Immature natural killer cell (primary cell): Measurements from ENCODE around the gene SLC43A1. TPM values are rescaled to one million over a fixed set of nuclear protein-coding genes. Genes with fewer than 3 reads are reported as not detected.
"Not testable (repeated sequence)": the region's sequence is repeated elsewhere in the genome, so short reads cannot be mapped to it uniquely, and the experiment has no call there.

Source experiments
- DNase-seq, 3 donors: peaks; one replicate each; pipeline ENCODE4 v3.0.0; 2022; ENCODE audit warnings: mixed read lengths in 1 of 3
- H3K27ac Mint-ChIP-seq, 6 donors: one replicate each; pipeline ENCODE4 v1.8.0; 2020; ENCODE audit warnings: mixed read lengths in 6 of 6, mild to moderate bottlenecking in 5 of 6, inconsistent platforms in 4 of 6, moderate library complexity in 3 of 6
- H3K27me3 Mint-ChIP-seq, 3 donors: one replicate each; pipeline ENCODE4 v1.8.0; 2020 to 2021; ENCODE audit warnings: low read depth in 3 of 3, mild to moderate bottlenecking in 3 of 3, mixed read lengths in 3 of 3, moderate library complexity in 3 of 3, inconsistent platforms in 1 of 3
- H3K36me3 Mint-ChIP-seq, 3 donors: one replicate each; pipeline ENCODE4 v1.8.0; 2020; ENCODE audit warnings: mixed read lengths in 3 of 3, inconsistent platforms in 2 of 3, mild to moderate bottlenecking in 2 of 3
- H3K4me1 Mint-ChIP-seq, 2 donors: one replicate each; pipeline ENCODE4 v1.8.0; 2020; ENCODE audit warnings: inconsistent platforms in 2 of 2, mild to moderate bottlenecking in 2 of 2, mixed read lengths in 2 of 2, moderate library complexity in 1 of 2
- H3K4me3 Mint-ChIP-seq, 5 donors: one replicate each; pipeline ENCODE4 v1.8.0; 2020; ENCODE audit warnings: mild to moderate bottlenecking in 5 of 5, mixed read lengths in 5 of 5, inconsistent platforms in 3 of 5, moderate library complexity in 3 of 5
- H3K9me3 Mint-ChIP-seq, 6 donors: one replicate each; pipeline ENCODE4 v1.8.0; 2020; ENCODE audit warnings: mild to moderate bottlenecking in 6 of 6, mixed read lengths in 6 of 6, inconsistent platforms in 4 of 6, moderate library complexity in 3 of 6
- polyA plus RNA-seq, 3 donors: library from polyadenylated mRNA; unstranded; fragments of 300-500 nt; fragmentation: Illumina TruSeq; gene quantifications; one replicate each; pipeline ENCODE4 v1.2.3, GENCODE V29; 2021

The SLC43A1 gene
- polyA plus RNA-seq, 3 donors from 2014 or later, result 15.8 to 20.3 (median 17.5) TPM

DNA sequence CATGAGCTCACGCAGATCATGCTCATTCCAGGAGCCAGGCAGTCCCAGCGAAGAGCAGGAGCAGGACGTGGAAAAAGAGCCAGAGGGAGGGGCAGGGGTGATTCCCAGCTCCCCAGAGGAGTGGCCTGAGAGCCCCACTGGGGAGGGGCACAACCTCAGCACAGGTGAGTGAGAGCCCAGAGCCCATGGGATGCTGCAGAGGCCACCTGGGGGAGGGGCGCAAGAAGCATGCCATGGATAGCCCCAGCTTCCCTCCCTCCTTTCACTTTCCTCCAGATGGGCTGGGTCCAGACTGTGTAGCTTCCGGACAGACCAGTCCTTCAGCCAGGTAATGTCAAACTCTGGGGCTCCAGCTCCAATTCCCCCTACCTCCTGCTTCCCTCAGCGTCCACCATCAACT is 28.1 kb upstream of the SLC43A1 start:
- peaks cover 0 to 2% (median 2%) of the 10 kb centered on the region in 3 donors for H3K27me3 Mint-ChIP-seq
- H3K4me1 Mint-ChIP-seq, result peaks cover 11 to 16% of the 10 kb centered on the region in 2 donors
- H3K36me3 Mint-ChIP-seq, result peaks cover 0 to 2% (median 0%) of the 10 kb centered on the region in 3 donors
- no peak overlapping the region for H3K27ac Mint-ChIP-seq
- no peak for DNase-seq
- no peaks in the 10 kb centered on the region for H3K9me3 Mint-ChIP-seq
- no peak overlapping the region for H3K4me3 Mint-ChIP-seq

DNA sequence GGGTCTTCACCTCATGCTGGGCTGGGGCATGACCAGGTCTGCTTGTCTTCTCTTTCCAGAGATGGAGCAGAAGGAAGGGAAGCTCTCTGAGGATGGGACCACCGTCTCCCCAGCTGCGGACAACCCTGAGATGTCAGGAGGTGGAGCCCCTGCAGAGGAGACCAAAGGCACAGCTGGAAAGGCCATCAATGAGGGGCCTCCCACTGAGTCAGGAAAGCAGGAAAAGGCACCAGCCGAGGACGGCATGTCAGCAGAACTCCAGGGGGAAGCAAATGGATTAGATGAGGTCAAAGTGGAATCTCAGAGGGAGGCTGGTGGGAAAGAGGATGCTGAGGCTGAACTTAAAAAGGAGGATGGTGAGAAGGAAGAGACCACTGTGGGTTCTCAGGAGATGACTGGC is 27.1 kb upstream of the SLC43A1 start:
- DNase-seq, result no peak
- peak overlapping the region in 1 of 6 donors; percentile 15 for H3K27ac Mint-ChIP-seq
- H3K9me3 Mint-ChIP-seq, result no peaks in the 10 kb centered on the region
- peaks cover 0 to 2% (median 0%) of the 10 kb centered on the region in 3 donors for H3K27me3 Mint-ChIP-seq
- H3K36me3 Mint-ChIP-seq, result peaks cover 0 to 5% (median 0%) of the 10 kb centered on the region in 3 donors
- H3K4me1 Mint-ChIP-seq, result peaks cover 5 to 6% of the 10 kb centered on the region in 2 donors
- no peak overlapping the region for H3K4me3 Mint-ChIP-seq

DNA sequence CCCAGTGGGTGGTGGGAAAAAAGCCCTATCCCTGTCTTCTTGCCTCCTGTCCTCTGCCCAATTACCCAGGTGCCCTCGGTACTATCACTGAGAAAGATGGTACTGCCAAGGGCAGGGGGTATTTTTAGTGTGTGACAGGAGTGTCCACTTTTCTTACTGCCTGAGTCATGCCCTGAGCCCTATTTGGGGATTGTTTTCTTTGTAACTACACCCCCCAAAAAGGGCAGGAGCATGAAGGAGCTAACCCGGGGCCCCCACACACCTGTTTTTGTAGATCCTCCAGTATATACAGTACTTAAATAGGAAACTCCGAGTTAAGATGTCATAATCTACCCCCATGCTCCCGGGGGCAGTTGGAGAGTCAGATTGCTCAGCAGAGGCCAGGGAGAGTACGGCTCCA is 25.7 kb upstream of the SLC43A1 start:
- Mint-ChIP-seq H3K4me3 (no peak overlapping the region), H3K27me3 (no peaks in the 10 kb centered on the region), H3K9me3 (no peaks in the 10 kb centered on the region), H3K36me3 (peaks cover 0 to 5% (median 0%) of the 10 kb centered on the region in 3 donors), H3K4me1 (no peaks in the 10 kb centered on the region), H3K27ac (no peak overlapping the region)
- no peak for DNase-seq

DNA sequence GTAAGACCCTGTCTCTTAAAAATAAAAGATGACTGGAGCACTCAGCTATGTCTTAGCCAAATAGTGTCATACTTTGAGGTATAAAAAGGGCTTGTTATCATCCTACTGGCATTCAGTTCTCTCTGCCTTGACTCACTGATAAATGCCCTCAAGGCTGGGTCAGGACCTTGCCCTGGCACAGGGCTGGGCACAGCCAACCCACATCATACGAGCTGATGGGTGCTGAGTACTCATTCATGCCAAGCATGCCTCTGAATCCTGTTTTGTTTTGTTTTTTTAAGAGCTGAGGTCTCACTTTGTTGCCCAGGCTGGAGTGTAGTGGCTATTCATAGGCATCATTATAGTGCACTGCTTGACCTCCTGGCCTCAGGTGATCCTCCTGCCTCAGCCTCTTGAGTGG is 23.8 kb upstream of the SLC43A1 start:
- no peak overlapping the region for H3K27ac Mint-ChIP-seq
- no peaks in the 10 kb centered on the region for H3K9me3 Mint-ChIP-seq
- peaks cover 0 to 5% (median 0%) of the 10 kb centered on the region in 3 donors for H3K36me3 Mint-ChIP-seq
- no peak for DNase-seq
- no peaks in the 10 kb centered on the region for H3K4me1 Mint-ChIP-seq
- peaks cover 0 to 2% (median 0%) of the 10 kb centered on the region in 3 donors for H3K27me3 Mint-ChIP-seq
- H3K4me3 Mint-ChIP-seq, result no peak overlapping the region

DNA sequence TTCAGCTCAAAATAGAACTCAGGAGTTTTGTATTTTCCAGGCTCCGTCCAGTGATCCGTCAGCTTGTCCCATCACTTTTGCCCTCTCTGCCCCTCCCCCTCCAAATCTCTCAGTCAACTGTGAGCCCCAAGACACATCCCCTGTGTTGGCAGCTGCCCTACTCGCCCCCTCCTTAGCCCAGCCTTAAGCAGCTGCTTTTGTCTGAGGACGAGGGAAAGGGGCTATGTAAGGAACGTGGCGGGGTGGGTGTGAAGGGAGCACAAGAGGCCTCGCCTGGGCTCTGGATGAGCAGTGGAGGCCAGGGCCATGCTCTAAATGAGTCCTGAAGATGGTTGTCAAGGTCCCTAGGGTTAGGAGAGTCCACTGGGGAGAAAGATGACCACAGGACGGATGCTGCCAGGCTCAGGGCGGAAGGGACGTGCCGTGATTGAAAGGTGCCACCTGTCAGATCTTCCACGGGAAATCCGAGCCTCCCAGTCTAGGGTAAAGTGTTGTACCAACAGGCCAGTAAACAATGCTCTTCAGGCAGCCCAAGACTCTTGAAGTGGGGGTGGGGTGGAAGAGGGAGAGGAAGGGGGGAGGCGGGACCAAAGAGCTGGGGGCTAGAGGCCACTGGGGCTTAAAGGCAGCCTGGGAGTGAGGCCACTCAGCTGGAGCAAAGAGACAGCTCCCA is 21.6 kb upstream of the SLC43A1 start, which contains the start of gene SMTNL1:
SMTNL1 (plus strand) TSS at position 649 of the 673 bp plus-strand sequence. CDS start 5,048 bp downstream, outside the sequence.
- H3K4me3 Mint-ChIP-seq, result no peak within 1 kb of the TSS
- H3K27me3 Mint-ChIP-seq, result peaks cover 0 to 2% (median 0%) of the 10 kb centered on the region in 3 donors
- H3K9me3 Mint-ChIP-seq, result no peaks in the 10 kb centered on the region
- H3K27ac Mint-ChIP-seq, result no peak within 1 kb of the TSS
- no peak for DNase-seq
- H3K36me3 Mint-ChIP-seq, result peaks cover 0 to 5% (median 0%) of the 10 kb centered on the region in 3 donors
- peaks cover under 1 to 1% of the 10 kb centered on the region in 2 donors for H3K4me1 Mint-ChIP-seq

DNA sequence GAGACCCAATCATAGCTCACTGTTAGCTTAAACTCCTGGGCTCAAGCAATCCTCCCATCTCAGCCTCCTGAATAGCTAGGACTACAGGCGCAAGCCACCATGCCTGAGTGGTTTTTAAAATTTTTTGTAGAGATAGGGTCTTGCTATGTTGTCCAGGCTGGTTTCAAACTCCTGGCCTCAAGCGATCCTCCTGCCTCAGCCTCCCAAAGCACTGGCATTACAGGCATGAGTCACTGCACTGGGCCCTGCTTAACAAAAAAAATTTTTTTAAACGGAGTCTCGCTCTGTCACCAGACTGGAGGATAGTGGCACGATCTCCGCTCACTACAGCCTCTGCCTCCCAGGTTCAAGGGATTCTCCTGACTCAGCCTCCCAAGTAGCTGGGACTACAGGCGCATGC is 18.9 kb upstream of the SLC43A1 start:
- H3K9me3 Mint-ChIP-seq, H3K36me3 Mint-ChIP-seq, DNase-seq, H3K27ac Mint-ChIP-seq, H3K4me3 Mint-ChIP-seq, H3K27me3 Mint-ChIP-seq: not testable (repeated sequence)
- peaks cover 24 to 27% of the 10 kb centered on the region in 2 donors for H3K4me1 Mint-ChIP-seq

DNA sequence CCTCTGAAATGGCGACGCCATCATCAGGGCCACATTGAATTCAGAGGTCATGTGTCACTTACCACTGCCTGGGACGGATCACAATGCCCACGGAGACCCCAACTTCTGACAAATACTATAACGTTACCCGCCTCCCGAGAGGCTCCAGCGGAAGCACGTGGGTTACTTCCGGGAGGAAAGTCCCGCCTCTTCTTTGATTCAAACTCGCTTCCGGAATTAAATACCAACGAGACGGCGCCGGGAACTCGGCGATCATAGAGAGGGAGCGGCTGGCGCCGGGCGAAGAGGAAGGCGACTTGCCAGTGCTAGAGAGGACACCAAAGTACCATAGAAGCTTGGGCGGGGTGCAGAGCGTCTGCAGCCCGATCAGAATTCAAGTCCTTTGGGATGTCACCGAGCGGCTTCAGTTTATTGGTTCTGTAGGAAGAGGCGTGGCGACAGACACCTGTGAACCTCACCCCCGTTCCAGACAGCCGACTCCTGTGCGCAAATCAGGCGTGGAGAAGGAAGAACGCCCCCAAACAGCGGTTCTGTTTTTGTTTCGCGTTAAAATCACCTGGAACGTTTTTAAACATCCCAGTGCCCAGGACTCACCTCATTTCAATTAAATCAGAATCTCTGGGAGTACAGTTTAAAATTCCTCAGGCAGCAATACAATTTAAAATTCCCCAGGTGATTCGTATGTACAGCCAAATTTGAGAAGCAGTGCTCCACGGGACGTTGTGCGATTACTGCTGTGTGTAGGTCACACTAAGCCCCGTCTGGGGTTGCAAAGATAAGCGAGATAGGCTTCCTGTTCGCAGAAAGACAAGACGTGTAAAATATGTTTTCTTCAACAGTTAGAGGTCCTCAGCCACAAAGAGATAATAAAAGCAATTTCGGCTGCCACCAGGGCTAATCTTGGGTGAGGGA is 15.3 kb upstream of the SLC43A1 start, which contains the start of gene TIMM10:
TIMM10 (minus strand) TSS at position 159 of the 912 bp plus-strand sequence. CDS start 565 bp downstream, outside the sequence.
- no peaks in the 10 kb centered on the region for H3K36me3 Mint-ChIP-seq
- peaks cover 27 to 38% of the 10 kb centered on the region in 2 donors for H3K4me1 Mint-ChIP-seq
- DNase-seq, result peak; percentile 89 to 91 (median 90)
- H3K9me3 Mint-ChIP-seq, result no peaks in the 10 kb centered on the region
- H3K4me3 Mint-ChIP-seq, result peak within 1 kb of the TSS; percentile 94 to 98 (median 96)
- peaks cover 0 to 8% (median 2%) of the 10 kb centered on the region in 3 donors for H3K27me3 Mint-ChIP-seq
- peak within 1 kb of the TSS; percentile 92 to 99 (median 98) for H3K27ac Mint-ChIP-seq

DNA sequence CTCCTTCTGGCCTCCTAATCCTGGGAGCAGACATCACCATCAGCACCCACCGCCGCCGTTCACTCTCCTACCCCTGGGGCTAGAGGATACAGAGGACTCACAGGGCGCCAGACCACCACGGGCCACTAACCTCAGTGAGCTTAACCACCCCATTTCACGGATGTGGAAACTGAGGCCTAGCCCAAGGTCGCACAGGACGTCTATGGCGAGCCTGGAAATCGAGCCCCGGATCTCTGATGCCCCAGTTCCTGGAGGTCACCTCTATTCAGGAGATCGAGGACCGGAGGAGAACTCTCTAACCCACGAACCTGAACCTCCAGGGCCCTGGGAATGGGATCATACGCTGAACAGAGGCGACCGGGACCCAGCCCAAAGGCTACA is 14.7 kb upstream of the SLC43A1 start:
- peaks cover 0 to 6% (median 2%) of the 10 kb centered on the region in 3 donors for H3K27me3 Mint-ChIP-seq
- H3K27ac Mint-ChIP-seq, result peak overlapping the region; percentile 92 to 99 (median 98)

DNA sequence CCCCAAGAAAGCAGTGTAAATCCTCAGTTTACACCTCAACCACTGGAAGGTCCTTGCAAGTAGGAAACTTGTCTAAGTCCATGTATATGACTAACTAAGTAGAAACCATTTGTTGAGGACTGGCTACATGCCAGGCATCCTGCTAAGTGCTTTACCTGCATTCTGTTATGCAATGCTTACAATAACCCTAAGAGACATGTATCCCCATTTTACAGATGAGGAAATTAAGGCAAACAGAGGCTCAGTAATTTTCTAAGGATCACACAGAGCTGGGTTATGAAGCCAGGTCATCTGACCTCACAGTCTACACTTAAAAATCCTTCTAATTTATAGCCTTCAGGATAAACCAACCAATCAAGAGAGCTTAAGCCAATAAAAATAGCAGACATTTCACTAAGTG is 13.5 kb upstream of the SLC43A1 start:
- no peaks in the 10 kb centered on the region for H3K9me3 Mint-ChIP-seq
- no peak for DNase-seq
- H3K27ac Mint-ChIP-seq, result peak overlapping the region in 4 of 6 donors; percentile 11 to 97 (median 49)
- H3K27me3 Mint-ChIP-seq, result peaks cover 0 to 6% (median 2%) of the 10 kb centered on the region in 3 donors
- no peaks in the 10 kb centered on the region for H3K36me3 Mint-ChIP-seq
- H3K4me3 Mint-ChIP-seq, result peak overlapping the region in 2 of 5 donors; percentile 18 to 27
- peaks cover 27 to 38% of the 10 kb centered on the region in 2 donors for H3K4me1 Mint-ChIP-seq

More for the DNA sequence above, 14.7 kb upstream of the SLC43A1 start:
- Mint-ChIP-seq H3K4me1 (peaks cover 27 to 38% of the 10 kb centered on the region in 2 donors), H3K9me3 (no peaks in the 10 kb centered on the region), H3K4me3 (peak overlapping the region; percentile 94 to 98 (median 96)), H3K36me3 (no peaks in the 10 kb centered on the region)
- DNase-seq, result no peak

DNA sequence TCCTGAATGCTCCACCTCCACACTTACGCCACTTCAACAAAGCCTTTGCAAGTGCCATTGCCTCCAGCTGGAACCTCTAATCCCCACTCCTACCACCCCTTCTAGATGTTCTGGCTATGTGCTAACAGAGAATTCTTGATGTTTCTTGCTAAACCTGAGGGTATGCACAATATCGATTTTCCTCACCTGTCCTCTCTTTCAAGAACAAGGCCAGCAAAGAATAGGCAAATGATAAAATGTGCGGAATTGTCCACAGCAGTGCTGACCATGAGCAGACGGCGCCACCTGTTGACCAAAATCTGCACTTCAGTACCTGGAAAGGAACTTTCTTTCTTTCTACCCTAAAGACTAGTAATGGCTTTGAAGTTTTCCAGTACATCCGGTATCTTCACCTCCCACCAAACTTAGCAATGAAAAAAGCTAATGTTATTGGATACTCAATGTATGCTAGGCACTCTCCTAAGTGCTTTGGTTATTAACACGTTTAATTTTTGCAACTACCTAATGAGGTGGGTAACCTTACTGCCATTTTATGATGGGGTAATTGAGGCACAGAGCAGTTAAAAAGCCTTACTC is 11.6 kb upstream of the SLC43A1 start:
- H3K9me3 Mint-ChIP-seq, result no peaks in the 10 kb centered on the region
- H3K27ac Mint-ChIP-seq, result peak overlapping the region in 2 of 6 donors; percentile 21 to 41
- H3K27me3 Mint-ChIP-seq, result peaks cover 0 to 8% (median 2%) of the 10 kb centered on the region in 3 donors
- H3K4me1 Mint-ChIP-seq, result peaks cover 27 to 37% of the 10 kb centered on the region in 2 donors
- DNase-seq, result peak; percentile 53 to 63 (median 60)
- H3K4me3 Mint-ChIP-seq, result no peak overlapping the region
- H3K36me3 Mint-ChIP-seq, result no peaks in the 10 kb centered on the region

DNA sequence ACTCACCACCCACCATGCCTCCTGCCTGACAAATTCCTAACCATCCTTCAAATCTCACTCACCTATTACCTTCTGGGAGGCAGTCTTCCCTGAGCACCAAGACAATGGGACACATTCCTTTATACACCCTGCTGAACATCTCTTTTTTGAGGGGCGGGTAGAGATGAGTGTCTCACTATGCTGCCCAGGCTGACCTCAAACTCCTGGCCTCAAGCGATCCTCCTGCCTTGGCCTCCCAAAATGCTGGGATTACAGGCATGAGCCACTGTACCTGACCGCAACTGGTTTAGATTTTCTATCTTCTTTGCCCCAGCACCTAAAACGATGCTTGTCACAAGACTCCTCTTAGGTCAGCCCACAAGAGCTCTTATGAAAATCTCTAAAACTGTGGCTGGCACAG is 7.9 kb upstream of the SLC43A1 start:
- no peak overlapping the region for H3K4me3 Mint-ChIP-seq
- no peaks in the 10 kb centered on the region for H3K36me3 Mint-ChIP-seq
- no peaks in the 10 kb centered on the region for H3K9me3 Mint-ChIP-seq
- no peak for DNase-seq
- peaks cover 2 to 3% (median 2%) of the 10 kb centered on the region in 3 donors for H3K27me3 Mint-ChIP-seq
- no peak overlapping the region for H3K27ac Mint-ChIP-seq
- H3K4me1 Mint-ChIP-seq, result peaks cover 2 to 8% of the 10 kb centered on the region in 2 donors

DNA sequence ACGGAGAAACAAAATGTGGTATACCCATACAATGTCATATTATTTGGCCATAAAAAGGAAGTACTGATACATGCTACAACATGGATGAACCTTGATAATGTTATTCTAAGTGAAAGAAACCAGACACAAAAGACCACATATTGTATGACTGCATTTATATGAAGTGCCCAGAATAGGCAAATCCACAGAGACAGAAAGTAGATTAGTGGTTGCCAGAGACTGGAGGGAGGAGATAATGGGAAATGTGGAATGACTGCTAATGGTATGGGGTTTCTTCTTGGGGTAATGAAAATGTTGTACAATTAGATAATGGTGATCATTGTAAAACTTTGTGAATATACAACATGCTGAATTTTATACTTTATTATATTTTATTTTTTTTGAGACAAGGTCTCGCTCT is 5.6 kb upstream of the SLC43A1 start:
- Mint-ChIP-seq H3K4me1 (peaks cover 2% of the 10 kb centered on the region in 2 donors), H3K9me3 (no peaks in the 10 kb centered on the region)

DNA sequence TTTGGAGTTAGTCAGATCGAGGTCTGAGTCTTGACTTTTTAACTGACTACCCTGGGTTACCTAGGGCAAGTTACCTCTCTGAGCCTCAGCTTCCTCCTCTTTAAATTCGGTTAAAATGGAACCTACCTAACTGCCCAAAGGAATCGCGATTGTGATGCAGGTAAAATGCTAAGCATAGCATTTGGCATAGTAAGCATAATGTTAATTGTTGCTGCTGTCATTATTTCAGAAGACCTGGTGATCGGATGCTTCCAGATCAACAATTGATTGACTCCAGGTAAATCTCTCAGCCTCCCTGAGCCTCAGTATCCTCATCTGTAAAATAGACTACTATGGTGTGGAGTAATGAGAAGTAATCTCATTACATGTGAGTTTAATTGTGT is 550 bp upstream of the SLC43A1 start:
- Mint-ChIP-seq H3K4me1 (peaks cover 22 to 23% of the 10 kb centered on the region in 2 donors), H3K27ac (peak overlapping the region in 5 of 6 donors; percentile 13 to 76 (median 71)), H3K27me3 (peaks cover 0 to 9% (median 9%) of the 10 kb centered on the region in 3 donors), H3K36me3 (no peaks in the 10 kb centered on the region), H3K4me3 (peak overlapping the region; percentile 90 to 98 (median 97)), H3K9me3 (no peaks in the 10 kb centered on the region)
- DNase-seq, result no peak

More for the DNA sequence above, 5.6 kb upstream of the SLC43A1 start:
- H3K27ac Mint-ChIP-seq, result no peak overlapping the region
- no peak for DNase-seq
- H3K27me3 Mint-ChIP-seq, result peaks cover 2 to 5% (median 2%) of the 10 kb centered on the region in 3 donors
- no peaks in the 10 kb centered on the region for H3K36me3 Mint-ChIP-seq
- H3K4me3 Mint-ChIP-seq, result no peak overlapping the region
